Fibroblast of lung (primary cell): ENCODE data around the gene PSMB5. TPM values are rescaled to one million over a fixed set of nuclear protein-coding genes. Genes with fewer than 3 reads are reported as not detected.

ENCODE experiments used
- DNase-seq, 2 donors: peaks; one replicate each; pipeline versions ENCODE4 v3.0.0 to v3.0.0-alpha.2; 2010; ENCODE audit warnings: low read depth in 2 of 2
- H2AFZ ChIP-seq: 2 replicates; pipeline ENCODE4 v1.5.1; 2012; ENCODE audit warnings: low read length, control low read depth, inconsistent platforms
- H3K27ac ChIP-seq: 2 replicates; pipeline ENCODE4 v1.5.1; 2011; ENCODE audit warnings: low read length, control low read depth; ENCODE audit not compliant: insufficient read depth
- H3K27me3 ChIP-seq: 2 replicates; pipeline ENCODE4 v1.5.1; 2011; ENCODE audit warnings: mild to moderate bottlenecking, low read length; ENCODE audit not compliant: control insufficient read depth, insufficient read depth
- H3K36me3 ChIP-seq: 2 replicates; pipeline ENCODE4 v1.5.1; 2011; ENCODE audit warnings: low read length; ENCODE audit not compliant: control insufficient read depth, insufficient read depth
- H3K4me1 ChIP-seq: 2 replicates; pipeline ENCODE4 v1.5.1; 2011; ENCODE audit warnings: low read length; ENCODE audit not compliant: control insufficient read depth, insufficient read depth; ENCODE audit errors: extremely low read depth
- H3K4me2 ChIP-seq: 2 replicates; pipeline ENCODE4 v1.5.1; 2011; ENCODE audit warnings: low read length, control low read depth; ENCODE audit not compliant: insufficient read depth; ENCODE audit errors: extremely low read depth
- H3K4me3 ChIP-seq, 4 experiments: fragments of 200-600 bp in 1 of 4; sonication (generic) in 1 of 4; replicated peaks in 1 of 4; 2 replicates each; pipeline ENCODE4 v1.5.1; 2011 to 2016; ENCODE audit warnings: low read length in 4 of 4, low read depth in 3 of 4, mild to moderate bottlenecking in 3 of 4, control low read depth in 2 of 4, inconsistent platforms in 1 of 4, mixed read lengths in 1 of 4; ENCODE audit not compliant: insufficient read depth in 1 of 4; ENCODE audit errors: control extremely low read depth in 1 of 4
- H3K79me2 ChIP-seq: 2 replicates; pipeline ENCODE4 v1.5.1; 2012; ENCODE audit warnings: mild to moderate bottlenecking, low read length, inconsistent platforms; ENCODE audit not compliant: control insufficient read depth, insufficient read depth
- H3K9ac ChIP-seq: 2 replicates; pipeline ENCODE4 v1.5.1; 2011; ENCODE audit warnings: mild to moderate bottlenecking, low read length, control low read depth; ENCODE audit not compliant: insufficient read depth
- H3K9me3 ChIP-seq: 2 replicates; pipeline ENCODE4 v1.5.1; 2012; ENCODE audit warnings: low read depth, low read length; ENCODE audit not compliant: control insufficient read depth, insufficient read depth
- H4K20me1 ChIP-seq: 2 replicates; pipeline ENCODE4 v1.5.1; 2011; ENCODE audit warnings: low read length; ENCODE audit not compliant: control insufficient read depth, insufficient read depth; ENCODE audit errors: extremely low read depth
- CTCF ChIP-seq, 2 donors: IDR thresholded peaks in 1 of 2; conservative IDR thresholded peaks in 1 of 2; 1 replicate in 1 of 2; 2 replicates in 1 of 2; pipeline ENCODE4 v1.5.1; 2011 to 2012; ENCODE audit warnings: low read length in 2 of 2, control low read depth in 1 of 2, inconsistent platforms in 1 of 2, low read depth in 1 of 2, mild to moderate bottlenecking in 1 of 2
- EZH2 ChIP-seq: IDR thresholded peaks from 2 replicates; pipeline ENCODE4 v1.5.1; 2012; ENCODE audit warnings: low read length, control low read depth, mild to moderate bottlenecking; ENCODE audit errors: missing control alignments
- polyA plus RNA-seq, 2 donors: library from polyadenylated mRNA; depleted of rRNA in 1 of 2; stranded (reverse) in 1 of 2; unstranded in 1 of 2; fragments of >200 nt; gene quantifications; 2 replicates each; pipeline ENCODE4 v1.2.1, GENCODE V29; 2011 to 2012; ENCODE audit warnings: missing spikeins in 1 of 2
- total RNA-seq: library from RNA; depleted of rRNA; stranded (reverse); fragments of >200 nt; gene quantifications from 2 replicates; pipeline ENCODE4 v1.2.1, GENCODE V29; 2014

Gene PSMB5
- total and polyA plus RNA-seq, 2 donors (not counting 1 experiment from before 2014, with no cell fraction given): 166 to 237 TPM

- H3K36me3 ChIP-seq: no peaks in the 10 kb centered on the region
- peak overlapping the region; percentile 74 for H3K4me2 ChIP-seq
Observed at GRCh38 chr14:23008831-23009230, 25.9 kb downstream of the PSMB5 start.

GRCh38 chr14:23006544-23007419 lies 27.9 kb downstream of the PSMB5 start:
- peak overlapping the region; percentile 53 for H3K9ac ChIP-seq
- H3K27ac ChIP-seq: peak overlapping the region; percentile 84
- H3K4me2 ChIP-seq: peak overlapping the region; percentile 93
- peak overlapping the region; percentile 91 for H2AFZ ChIP-seq
- H3K9me3 ChIP-seq: no peaks in the 10 kb centered on the region
- no peaks in the 10 kb centered on the region for H3K27me3 ChIP-seq
- peak overlapping the region; percentile 52 to 68 (median 64) for H3K4me3 ChIP-seq
- DNase-seq: peak; percentile 96 to 98
- no peaks in the 10 kb centered on the region for H3K79me2 ChIP-seq
- TF ChIP-seq EZH2: no peak
- peak; percentile 10 to 43 for TF ChIP-seq CTCF (conservative IDR thresholded peaks at IDR 0.05 in 1 of 2, IDR thresholded peaks at IDR 0.05 in 1 of 2; ENCODE audit: low read depth in 1 of 2, low read length in 2 of 2)
- no peaks in the 10 kb centered on the region for H3K36me3 ChIP-seq
- H4K20me1 ChIP-seq: no peaks in the 10 kb centered on the region
- peaks cover 6% of the 10 kb centered on the region for H3K4me1 ChIP-seq

More at GRCh38 chr14:23008831-23009230, 25.9 kb downstream of the PSMB5 start:
- Histone ChIP-seq H3K4me3 (peak overlapping the region in 1 of 4 experiments; percentile 73), H3K4me1 (peaks cover 6% of the 10 kb centered on the region), H4K20me1 (no peaks in the 10 kb centered on the region), H3K9me3 (no peaks in the 10 kb centered on the region), H3K79me2 (no peaks in the 10 kb centered on the region), H3K9ac (no peak overlapping the region), H2AFZ (peak overlapping the region; percentile 4), H3K27ac (no peak overlapping the region), H3K27me3 (no peaks in the 10 kb centered on the region)
- DNase-seq: peak; percentile 29 to 31
- TF ChIP-seq CTCF (conservative IDR thresholded peaks at IDR 0.05 in 1 of 2, IDR thresholded peaks at IDR 0.05 in 1 of 2; ENCODE audit: low read depth in 1 of 2, low read length in 2 of 2) (no peak), EZH2 (no peak)

GRCh38 chr14:23006188-23006534 lies 28.5 kb downstream of the PSMB5 start:
- H3K4me2 ChIP-seq: peak overlapping the region; percentile 93
- peak in 1 of 2 donors; percentile 68 for DNase-seq
- no peaks in the 10 kb centered on the region for H3K27me3 ChIP-seq
- peak overlapping the region; percentile 84 for H3K27ac ChIP-seq
- no peak overlapping the region for H3K9ac ChIP-seq
- no peak overlapping the region for H2AFZ ChIP-seq
- no peaks in the 10 kb centered on the region for H3K9me3 ChIP-seq
- TF ChIP-seq EZH2 (no peak), CTCF (conservative IDR thresholded peaks at IDR 0.05 in 1 of 2, IDR thresholded peaks at IDR 0.05 in 1 of 2; ENCODE audit: low read depth in 1 of 2, low read length in 2 of 2) (no peak)
- H3K36me3 ChIP-seq: no peaks in the 10 kb centered on the region
- no peaks in the 10 kb centered on the region for H3K79me2 ChIP-seq
- H3K4me3 ChIP-seq: peak overlapping the region; percentile 52 to 68 (median 64)
- peaks cover 6% of the 10 kb centered on the region for H3K4me1 ChIP-seq
- H4K20me1 ChIP-seq: no peaks in the 10 kb centered on the region
